SKM-1 treated with dmso at 0.1 percent for 144 hours (cell line): ENCODE data around the gene ANO1.

ENCODE experiments used
- DNase-seq: peaks from one replicate; lab custom pipeline; 2025; ENCODE audit not compliant: unreplicated experiment; lab: John Stamatoyannopoulos, UW

ANO1 gene

GRCh38 chr11:70092959-70093715 is 15.0 kb downstream of the ANO1 start:
- no peak for DNase-seq

GRCh38 chr11:70095541-70096252 is 17.6 kb downstream of the ANO1 start:
- DNase-seq: no peak

- no peak for DNase-seq
Observed at GRCh38 chr11:70097783-70098563, 19.9 kb downstream of the ANO1 start.

- no peak for DNase-seq
Observed at GRCh38 chr11:70098936-70099335, 20.8 kb downstream of the ANO1 start.

- no peak for DNase-seq
Observed at GRCh38 chr11:70099578-70100279, 21.6 kb downstream of the ANO1 start.

- no peak for DNase-seq
Observed at GRCh38 chr11:70100280-70100603, 22.1 kb downstream of the ANO1 start.

GRCh38 chr11:70100791-70101190 is 22.7 kb downstream of the ANO1 start:
- DNase-seq: no peak

GRCh38 chr11:70103256-70103975 is 25.3 kb downstream of the ANO1 start:
- DNase-seq: no peak

- no peak for DNase-seq
Observed at GRCh38 chr11:70104419-70104818, 26.3 kb downstream of the ANO1 start.

GRCh38 chr11:70104961-70105360 is 26.8 kb downstream of the ANO1 start:
- no peak for DNase-seq

GRCh38 chr11:70105369-70105754 is 27.2 kb downstream of the ANO1 start:
- DNase-seq: no peak

GRCh38 chr11:70105755-70106571 is 27.8 kb downstream of the ANO1 start:
- no peak for DNase-seq

- no peak for DNase-seq
Observed at GRCh38 chr11:70106757-70107156, 28.6 kb downstream of the ANO1 start.

- no peak for DNase-seq
Observed at GRCh38 chr11:70107191-70107590, 29.1 kb downstream of the ANO1 start.

GRCh38 chr11:70107756-70108155 is 29.6 kb downstream of the ANO1 start:
- no peak for DNase-seq

- no peak for DNase-seq
Observed at GRCh38 chr11:70108250-70108649, 30.1 kb downstream of the ANO1 start.

GRCh38 chr11:70109006-70109405 is 30.9 kb downstream of the ANO1 start:
- no peak for DNase-seq

GRCh38 chr11:70109903-70110302 is 31.8 kb downstream of the ANO1 start:
- DNase-seq: no peak

GRCh38 chr11:70110538-70111055 is 32.5 kb downstream of the ANO1 start:
- no peak for DNase-seq
